Left ventricle myocardium inferior (tissue), 1 donor: Measurements from ENCODE around the gene CCL21. TPM values are rescaled to one million over a fixed set of nuclear protein-coding genes. Genes with fewer than 3 reads are reported as not detected.
"Not testable (repeated sequence)": the region's sequence is repeated elsewhere in the genome, so short reads cannot be mapped to it uniquely, and the experiment has no call there.

Experiments
- DNase-seq: peaks from one replicate; pipeline ENCODE4 v3.0.0-alpha.2; 2020
- H3K27ac ChIP-seq: fragments of 200-600 bp; replicated peaks from 2 replicates; pipeline ENCODE4 v1.8.0; 2021
- H3K27me3 ChIP-seq: fragments of 200-600 bp; 2 replicates; pipeline ENCODE4 v1.8.0; 2021; ENCODE audit warnings: low read depth
- H3K36me3 ChIP-seq: fragments of 200-600 bp; 2 replicates; pipeline ENCODE4 v1.8.0; 2021
- H3K4me1 ChIP-seq: fragments of 200-600 bp; 2 replicates; pipeline ENCODE4 v1.8.0; 2021
- H3K4me3 ChIP-seq: fragments of 200-600 bp; 2 replicates; pipeline ENCODE4 v1.8.0; 2021; ENCODE audit warnings: mild to moderate bottlenecking, moderate library complexity
- H3K9me3 ChIP-seq: fragments of 200-600 bp; replicated peaks from 2 replicates; pipeline ENCODE4 v1.8.0; 2021
- CTCF ChIP-seq: fragments of 200-600 bp; IDR thresholded peaks from 2 replicates; pipeline ENCODE4 v1.8.0; 2021; ENCODE audit warnings: antibody characterized with exemption, mild to moderate bottlenecking, borderline replicate concordance
- intact Hi-C: fragments of 100-400 bp; cut with micrococcal nuclease; formaldehyde crosslinking; loops from one replicate; pipeline ENCODE4 v1.11.0; 2022
- total RNA-seq: library from RNA; stranded (reverse); fragmentation: NEBNext Ultra II Directional; extraction: Animal tissue kit (Norgen Biotek cat#: 25700); gene quantifications from one replicate; pipeline ENCODE4 v1.2.1, GENCODE V29; 2021
- donor health status: DM: no; HTN: yes; CAD: no; lungs with severe emphysema.

Gene CCL21
- total RNA-seq, 1 donor from 2014 or later: 6.2 TPM

- intact Hi-C loops: no loop called here
- no peak for DNase-seq
- Histone ChIP-seq H3K27me3 (no peaks in the 10 kb centered on the region), H3K9me3 (no peaks in the 10 kb centered on the region), H3K27ac (no peak overlapping the region), H3K4me3 (no peak overlapping the region), H3K36me3 (no peaks in the 10 kb centered on the region), H3K4me1 (no peaks in the 10 kb centered on the region)
- TF ChIP-seq CTCF: no peak
Observed at GRCh38 chr9:34732478-34732877, 22.5 kb upstream of the CCL21 start.

GRCh38 chr9:34723141-34723540 lies 13.2 kb upstream of the CCL21 start:
- Histone ChIP-seq H3K9me3 (no peaks in the 10 kb centered on the region), H3K27ac (no peak overlapping the region), H3K4me3 (no peak overlapping the region), H3K36me3 (no peaks in the 10 kb centered on the region), H3K27me3 (no peaks in the 10 kb centered on the region), H3K4me1 (peaks cover 7% of the 10 kb centered on the region)
- TF ChIP-seq CTCF: no peak
- intact Hi-C loops: no loop called here
- no peak for DNase-seq

DNA sequence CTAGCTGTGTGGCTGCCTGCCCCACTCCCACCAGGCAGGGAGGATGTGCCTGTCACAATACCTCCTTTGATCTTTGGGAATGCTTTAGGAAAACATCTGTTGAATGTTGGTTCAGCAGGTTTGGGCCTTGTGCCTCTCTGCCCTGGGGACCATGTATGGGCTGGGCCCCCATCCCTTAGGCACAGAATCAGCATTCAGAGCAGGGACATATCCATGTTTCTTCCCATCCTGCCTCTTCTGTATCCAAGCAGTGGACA lies 9.8 kb upstream of the CCL21 start:
- DNase-seq, H3K4me3 ChIP-seq, H3K9me3 ChIP-seq, H3K36me3 ChIP-seq, H3K27me3 ChIP-seq, H3K27ac ChIP-seq, intact Hi-C loops: not testable (repeated sequence)
- H3K4me1 ChIP-seq: peaks cover 12% of the 10 kb centered on the region

GRCh38 chr9:34719021-34719768 lies 9.3 kb upstream of the CCL21 start:
- Histone ChIP-seq H3K4me1 (peaks cover 15% of the 10 kb centered on the region), H3K27me3 (no peaks in the 10 kb centered on the region), H3K9me3 (no peaks in the 10 kb centered on the region), H3K4me3 (no peak overlapping the region), H3K27ac (no peak overlapping the region), H3K36me3 (no peaks in the 10 kb centered on the region)
- no peak for DNase-seq
- intact Hi-C loops: no loop called here
- no peak for TF ChIP-seq CTCF

- no peak overlapping the region for H3K27ac ChIP-seq
- intact Hi-C loops: no loop called here
- no peak overlapping the region for H3K4me3 ChIP-seq
- no peak for TF ChIP-seq CTCF
- peaks cover 15% of the 10 kb centered on the region for H3K4me1 ChIP-seq
- H3K27me3 ChIP-seq: no peaks in the 10 kb centered on the region
- DNase-seq: no peak
- H3K36me3 ChIP-seq: no peaks in the 10 kb centered on the region
- H3K9me3 ChIP-seq: no peaks in the 10 kb centered on the region
Observed at GRCh38 chr9:34717996-34718614, 8.2 kb upstream of the CCL21 start.

DNA sequence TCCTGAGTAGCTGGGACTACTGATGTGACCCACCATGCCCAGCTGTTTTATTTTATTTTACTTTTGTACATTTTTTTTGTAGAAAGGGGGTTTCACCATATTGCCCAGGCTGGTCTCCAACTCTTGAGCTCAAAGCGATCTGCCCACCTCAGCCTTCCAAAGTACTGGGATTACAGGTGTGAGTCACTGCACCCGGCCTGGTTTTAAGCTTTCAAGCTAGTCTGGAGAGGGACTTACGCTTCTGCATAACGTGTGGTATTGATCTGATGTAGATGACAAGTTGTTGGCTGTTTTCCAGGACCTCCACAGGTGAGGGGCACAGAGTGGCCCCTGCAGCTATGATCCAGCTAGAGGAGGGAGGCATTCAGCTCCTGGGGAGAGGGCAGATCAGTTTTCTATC lies 6.8 kb upstream of the CCL21 start:
- intact Hi-C loops: no loop called here

More for the DNA sequence above, 6.8 kb upstream of the CCL21 start:
- no peak overlapping the region for H3K4me3 ChIP-seq
- no peaks in the 10 kb centered on the region for H3K27me3 ChIP-seq
- no peak overlapping the region for H3K27ac ChIP-seq
- no peak for DNase-seq
- H3K36me3 ChIP-seq: no peaks in the 10 kb centered on the region
- H3K4me1 ChIP-seq: peaks cover 15% of the 10 kb centered on the region
- TF ChIP-seq CTCF: no peak
- H3K9me3 ChIP-seq: no peaks in the 10 kb centered on the region
